ENCODE data around the gene ARPC4.

The ARPC4 gene

GRCh38 chr3:9792405-9793160 is at the start of gene ARPC4, which contains the start of gene TADA3:
ARPC4 (plus strand) TSS chr3:9793082; CDS start chr3:9793122, 40 bp downstream.
TADA3 (minus strand) TSS chr3:9792473; CDS start chr3:9791466, 1,007 bp downstream.
- DNase-seq (ENCODE audit: low spot score), result peak; percentile 92

DNA sequence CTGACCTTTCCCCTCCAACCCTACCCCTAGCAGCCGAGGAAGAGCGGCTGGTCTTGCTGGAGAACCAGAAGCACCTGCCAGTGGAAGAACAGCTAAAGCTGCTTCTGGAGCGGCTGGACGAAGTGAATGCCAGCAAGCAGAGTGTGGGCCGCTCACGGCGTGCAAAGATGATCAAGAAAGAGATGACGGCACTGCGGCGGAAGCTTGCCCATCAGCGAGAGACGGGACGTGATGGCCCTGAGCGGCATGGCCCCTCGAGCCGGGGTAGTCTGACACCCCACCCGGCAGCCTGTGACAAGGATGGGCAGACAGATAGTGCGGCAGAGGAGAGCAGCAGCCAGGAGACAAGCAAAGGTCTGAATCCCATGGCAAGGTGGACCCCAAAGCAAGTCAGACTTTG is 49.3 kb upstream of the ARPC4 start:
- no peak for DNase-seq (ENCODE audit: low spot score)

- DNase-seq (ENCODE audit: low spot score), result no peak
Observed at GRCh38 chr3:9744162-9744561, 48.7 kb upstream of the ARPC4 start.

DNA sequence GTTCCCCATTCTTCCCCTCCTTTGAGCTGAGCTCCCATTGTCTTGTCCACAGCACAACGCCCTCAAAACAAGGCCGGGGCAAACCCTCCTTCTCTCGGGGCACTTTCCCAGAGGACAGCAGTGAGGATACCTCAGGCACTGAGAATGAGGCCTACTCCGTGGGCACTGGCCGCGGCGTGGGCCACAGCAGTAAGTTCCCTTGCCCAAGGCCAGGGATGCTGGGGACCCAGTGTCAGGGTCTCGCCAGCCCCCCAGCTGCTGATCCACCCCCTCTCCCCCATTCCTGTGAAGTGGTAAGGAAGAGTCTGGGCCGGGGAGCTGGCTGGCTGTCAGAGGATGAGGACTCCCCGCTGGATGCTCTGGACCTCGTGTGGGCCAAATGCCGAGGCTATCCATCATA is 47.4 kb upstream of the ARPC4 start:
- DNase-seq (ENCODE audit: low spot score), result no peak

- DNase-seq (ENCODE audit: low spot score), result no peak
Observed at GRCh38 chr3:9746330-9746729, 46.6 kb upstream of the ARPC4 start.

GRCh38 chr3:9747267-9747666 is 45.6 kb upstream of the ARPC4 start:
- no peak for DNase-seq (ENCODE audit: low spot score)

- no peak for DNase-seq (ENCODE audit: low spot score)
Observed at GRCh38 chr3:9748031-9748430, 44.9 kb upstream of the ARPC4 start.

- DNase-seq (ENCODE audit: low spot score), result no peak
Observed at GRCh38 chr3:9749296-9749644, 43.6 kb upstream of the ARPC4 start.

DNA sequence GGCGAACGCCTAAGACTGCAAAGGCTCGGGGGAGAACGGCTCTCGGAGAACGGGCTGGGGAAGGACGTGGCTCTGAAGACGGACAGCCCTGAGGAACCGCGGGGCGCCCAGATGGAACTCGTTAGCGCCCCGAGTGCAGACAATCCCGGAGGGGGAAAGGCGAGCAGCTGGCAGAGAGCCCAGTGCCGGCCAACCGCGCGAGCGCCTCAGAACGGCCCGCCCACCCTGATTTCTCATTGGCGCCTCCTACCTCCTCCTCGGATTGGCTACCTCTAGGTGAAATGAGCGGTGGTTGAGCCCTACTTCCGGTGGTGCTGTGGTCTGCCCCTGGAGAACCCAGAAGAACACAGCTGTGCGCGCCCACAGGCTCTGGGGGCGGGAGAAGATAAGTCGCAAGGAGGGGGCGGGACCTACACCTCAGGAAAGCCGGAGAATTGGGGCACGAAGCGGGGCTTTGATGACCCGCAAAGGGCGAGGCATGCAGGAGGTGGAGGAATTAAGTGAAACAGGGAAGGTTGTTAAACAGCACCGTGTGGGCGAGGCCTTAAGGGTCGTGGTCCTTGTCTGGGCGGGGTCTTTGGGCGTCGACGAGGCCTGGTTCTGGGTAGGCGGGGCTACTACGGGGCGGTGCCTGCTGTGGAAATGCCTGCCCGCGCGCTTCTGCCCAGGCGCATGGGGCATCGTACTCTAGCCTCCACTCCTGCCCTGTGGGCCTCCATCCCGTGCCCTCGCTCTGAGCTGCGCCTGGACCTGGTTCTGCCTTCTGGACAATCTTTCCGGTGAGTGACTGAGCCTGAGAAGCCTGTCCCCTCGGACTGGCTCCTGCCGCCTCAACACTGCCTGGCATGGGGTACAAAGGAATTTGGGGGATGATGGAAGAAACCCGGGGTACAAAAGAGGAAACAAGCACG is 43.0 kb upstream of the ARPC4 start, which contains the start of gene OGG1:
Gene OGG1 (plus strand): TSS at position 308 of the 911 bp plus-strand sequence. CDS start 335 bp downstream, at position 643.
- peak; percentile 97 for DNase-seq (ENCODE audit: low spot score)

GRCh38 chr3:9750556-9751411 is 42.1 kb upstream of the ARPC4 start:
- no peak for DNase-seq (ENCODE audit: low spot score)

GRCh38 chr3:9754678-9755077 is 38.2 kb upstream of the ARPC4 start:
- no peak for DNase-seq (ENCODE audit: low spot score)

- no peak for DNase-seq (ENCODE audit: low spot score)
Observed at GRCh38 chr3:9757427-9757826, 35.5 kb upstream of the ARPC4 start.

DNA sequence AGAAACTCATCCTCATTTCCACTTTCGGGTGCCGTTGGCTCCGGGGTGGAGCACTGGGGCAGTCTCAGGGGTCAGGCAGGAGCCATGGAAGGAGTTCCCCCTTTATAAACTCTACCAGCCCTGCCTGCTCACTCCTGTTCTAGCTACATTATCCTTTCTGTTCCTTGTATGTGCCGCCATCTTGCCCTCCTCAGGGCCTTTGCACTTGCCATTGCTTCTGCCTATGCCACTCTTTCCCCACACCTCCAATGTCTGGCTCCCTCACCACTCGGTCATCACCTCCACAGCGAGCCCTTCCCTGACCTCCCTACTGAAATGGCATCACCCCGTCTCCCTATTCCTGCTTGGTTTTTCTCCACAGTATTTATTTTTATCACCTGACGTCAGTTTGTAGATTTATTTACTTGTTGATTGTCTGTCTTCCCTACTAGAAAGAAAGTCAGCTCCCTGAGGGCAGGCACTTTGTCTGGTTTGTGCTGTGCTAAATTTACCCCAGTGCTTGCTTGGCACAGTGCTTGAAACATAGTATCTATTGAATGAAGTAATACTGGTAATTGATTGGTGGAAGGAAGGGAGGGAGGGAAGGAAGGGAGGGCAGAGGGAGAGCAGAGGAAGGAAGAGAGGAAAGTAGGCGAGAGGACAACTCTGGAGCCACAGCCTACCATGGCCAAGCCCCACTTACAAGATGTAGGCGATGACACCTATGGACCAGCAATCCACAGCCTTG is 31.9 kb upstream of the ARPC4 start:
- DNase-seq (ENCODE audit: low spot score), result no peak

DNA sequence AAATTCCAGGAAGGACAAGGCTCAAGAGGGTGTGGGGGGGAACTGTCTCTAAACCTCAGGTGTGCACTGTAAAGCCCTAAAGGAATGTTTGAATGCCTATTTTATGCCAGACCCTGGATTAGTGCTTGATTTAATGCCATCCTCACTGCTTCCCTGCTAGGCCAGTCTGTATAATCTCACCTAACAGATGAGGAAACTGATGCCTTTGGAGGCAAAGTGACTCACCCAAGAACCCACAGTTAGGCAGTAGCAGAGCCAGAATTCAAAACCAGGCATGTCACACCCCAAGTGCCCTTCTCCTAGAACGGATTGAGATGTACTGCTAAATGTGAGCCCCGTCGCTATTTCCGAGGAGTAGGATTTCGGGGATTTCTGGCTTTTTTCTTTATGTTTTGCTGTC is 31.0 kb upstream of the ARPC4 start:
- DNase-seq (ENCODE audit: low spot score), result no peak

GRCh38 chr3:9762871-9763270 is 30.0 kb upstream of the ARPC4 start:
- DNase-seq (ENCODE audit: low spot score), result no peak

GRCh38 chr3:9765865-9766264 is 27.0 kb upstream of the ARPC4 start:
- DNase-seq (ENCODE audit: low spot score), result no peak

GRCh38 chr3:9767418-9767817 is 25.5 kb upstream of the ARPC4 start:
- no peak for DNase-seq (ENCODE audit: low spot score)

GRCh38 chr3:9768141-9768775 is 24.6 kb upstream of the ARPC4 start:
- no peak for DNase-seq (ENCODE audit: low spot score)

DNA sequence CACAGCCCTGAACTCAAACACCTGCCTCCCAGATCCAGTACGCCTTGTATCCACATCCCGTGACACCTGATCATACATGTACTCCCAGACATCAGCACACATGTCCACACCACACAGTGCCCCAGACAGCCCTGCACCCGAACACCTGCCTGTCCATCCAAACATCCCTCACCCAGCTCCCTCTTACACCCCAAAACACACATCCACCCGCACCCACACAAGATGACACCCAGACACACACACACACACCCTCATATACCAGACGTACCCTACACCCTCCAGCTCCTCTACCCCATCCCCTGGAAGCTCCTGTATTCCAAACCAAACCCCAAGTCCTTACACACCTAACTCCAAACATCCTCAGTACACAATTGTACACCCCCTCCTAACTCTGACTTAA is 23.9 kb upstream of the ARPC4 start:
- no peak for DNase-seq (ENCODE audit: low spot score)

- peak; percentile 88 for DNase-seq (ENCODE audit: low spot score)
Observed at GRCh38 chr3:9769426-9770275, 23.2 kb upstream of the ARPC4 start, which contains the start of gene CAMK1. CAMK1 (minus strand) TSS chr3:9769947; CDS start chr3:9767749, 2,198 bp downstream.
